GM13977 (cell line): Measurements from ENCODE around the gene TMEM219.
"Not testable (repeated sequence)": the region's sequence is repeated elsewhere in the genome, so short reads cannot be mapped to it uniquely, and the experiment has no call there.

Experiments
- DNase-seq: peaks from one replicate; pipeline ENCODE4 v3.0.0; 2012; ENCODE audit warnings: low spot score
- in situ Hi-C: fragments of 300-500 bp; cut with MboI; formaldehyde crosslinking; loops from one replicate; pipeline ENCODE4 v1.12.0; 2022; ENCODE audit warnings: low sequenced_read_pairs, low pct_unique_long_range_greater_than_20kb, mixed read lengths, inconsistent platforms; ENCODE audit not compliant: unreplicated experiment
- TF ChIP-seq, protein P1 (sequence below): IDR thresholded peaks from 2 replicates; pipeline ENCODE4 v1.5.1; 2012; ENCODE audit warnings: mild to moderate bottlenecking, control low read depth; ENCODE audit not compliant: insufficient read depth; ENCODE audit errors: extremely low read depth, missing control alignments

TMEM219 gene

GRCh38 chr16:30009085-30009862 lies 47.4 kb downstream of the TMEM219 start:
- in situ Hi-C loops = no loop called here
- TF ChIP-seq, protein P1, sequence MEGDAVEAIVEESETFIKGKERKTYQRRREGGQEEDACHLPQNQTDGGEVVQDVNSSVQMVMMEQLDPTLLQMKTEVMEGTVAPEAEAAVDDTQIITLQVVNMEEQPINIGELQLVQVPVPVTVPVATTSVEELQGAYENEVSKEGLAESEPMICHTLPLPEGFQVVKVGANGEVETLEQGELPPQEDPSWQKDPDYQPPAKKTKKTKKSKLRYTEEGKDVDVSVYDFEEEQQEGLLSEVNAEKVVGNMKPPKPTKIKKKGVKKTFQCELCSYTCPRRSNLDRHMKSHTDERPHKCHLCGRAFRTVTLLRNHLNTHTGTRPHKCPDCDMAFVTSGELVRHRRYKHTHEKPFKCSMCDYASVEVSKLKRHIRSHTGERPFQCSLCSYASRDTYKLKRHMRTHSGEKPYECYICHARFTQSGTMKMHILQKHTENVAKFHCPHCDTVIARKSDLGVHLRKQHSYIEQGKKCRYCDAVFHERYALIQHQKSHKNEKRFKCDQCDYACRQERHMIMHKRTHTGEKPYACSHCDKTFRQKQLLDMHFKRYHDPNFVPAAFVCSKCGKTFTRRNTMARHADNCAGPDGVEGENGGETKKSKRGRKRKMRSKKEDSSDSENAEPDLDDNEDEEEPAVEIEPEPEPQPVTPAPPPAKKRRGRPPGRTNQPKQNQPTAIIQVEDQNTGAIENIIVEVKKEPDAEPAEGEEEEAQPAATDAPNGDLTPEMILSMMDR = no peak
- DNase-seq = no peak

GRCh38 chr16:30009990-30010843 lies 48.3 kb downstream of the TMEM219 start:
- no peak for DNase-seq
- TF ChIP-seq, protein P1 = no peak
- in situ Hi-C loops = no loop called here

DNA sequence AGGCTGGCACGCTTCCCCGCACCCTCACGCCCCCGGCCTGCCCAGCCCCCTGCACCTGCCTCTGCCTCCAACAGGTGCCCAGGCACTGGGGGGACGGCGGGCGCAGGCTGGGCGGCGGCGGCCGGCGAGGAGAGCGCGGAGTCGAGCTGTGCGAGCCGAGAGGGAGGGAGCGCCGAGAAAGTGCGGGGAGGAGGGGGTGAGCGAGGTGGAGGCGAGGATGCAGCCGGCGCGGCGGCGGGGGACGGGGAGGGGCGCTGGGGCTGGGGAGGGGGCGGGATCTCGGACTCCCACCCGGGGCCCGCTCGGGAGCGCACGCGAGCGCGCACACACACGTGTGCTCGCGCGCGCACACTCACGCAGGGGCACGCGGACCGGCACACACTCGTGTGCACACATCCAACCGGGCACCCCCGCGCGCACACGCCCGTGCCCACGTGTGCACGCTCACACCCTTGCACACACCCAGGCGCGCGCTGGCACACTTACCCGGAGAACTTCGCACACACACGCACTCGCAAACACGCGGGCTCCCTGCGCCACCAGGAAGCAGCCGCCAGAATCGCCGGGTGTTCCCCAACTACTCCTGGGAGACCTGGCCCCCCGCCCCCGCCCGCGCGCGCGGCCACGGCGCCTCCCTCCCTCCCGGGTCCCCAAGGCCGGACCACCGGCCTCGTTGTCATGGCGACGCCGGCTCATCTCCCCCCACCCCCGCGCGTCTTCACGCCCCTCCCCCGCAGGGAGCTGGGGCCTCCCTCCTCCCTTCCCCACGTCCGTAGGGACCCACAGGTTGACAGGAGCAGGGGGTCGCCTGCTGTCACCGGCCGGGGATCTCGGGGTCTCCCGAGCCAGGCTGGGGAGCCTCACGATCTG lies 49.2 kb downstream of the TMEM219 start, which contains the start of gene DOC2A:
TSS of gene DOC2A (minus strand) at position 184 of the 870 bp plus-strand sequence. CDS start 805 bp downstream, outside the sequence.
- TF ChIP-seq, protein P1 = no peak
- DNase-seq = peak; percentile 73

GRCh38 chr16:30011714-30012504 lies 50.0 kb downstream of the TMEM219 start:
- in situ Hi-C loops = no loop called here
- no peak for DNase-seq
- TF ChIP-seq, protein P1 = no peak

More for the DNA sequence above, 49.2 kb downstream of the TMEM219 start, which contains the start of gene DOC2A:
- in situ Hi-C loops = no loop called here

- in situ Hi-C loops, DNase-seq: not testable (repeated sequence)
Measured at GRCh38 chr16:30012598-30012997, 50.7 kb downstream of the TMEM219 start.

DNA sequence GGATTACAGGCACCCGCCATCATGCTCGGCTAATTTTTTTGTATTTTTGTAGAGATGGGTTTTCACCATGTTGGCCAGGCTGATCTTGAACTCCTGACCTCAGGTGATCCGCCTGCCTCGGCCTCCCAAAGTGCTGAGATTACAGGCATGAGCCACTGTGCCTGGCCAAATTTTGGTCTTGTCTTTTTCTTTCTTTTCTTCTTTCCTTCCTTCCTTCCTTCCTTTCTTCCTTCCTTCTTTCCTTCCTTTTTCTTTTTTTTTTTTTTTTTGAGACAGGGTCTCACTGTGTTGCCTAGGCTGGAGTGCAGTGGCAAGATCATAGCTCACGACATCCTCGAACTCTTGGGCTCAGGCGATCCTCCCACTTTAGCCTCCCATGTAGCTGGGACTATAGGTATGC lies 53.6 kb downstream of the TMEM219 start:
- DNase-seq, in situ Hi-C loops: not testable (repeated sequence)
